IMR-90 (cell line): ENCODE data around the gene NENF. TPM values are rescaled to one million over a fixed set of nuclear protein-coding genes. Genes with fewer than 3 reads are reported as not detected.

Experiments
- ATAC-seq: fragments of 200-7000 bp; cut with Tn5 transposase; 2 replicates; pipeline ENCODE4 v1.9.1; 2020; ENCODE audit warnings: low read depth, mild to moderate bottlenecking, moderate library complexity
- BruUV-seq: library from RNA; stranded (reverse); fragments of 400-500 nt; replicated peaks from 2 replicates; lab custom pipeline; 2021; lab: Mats Ljungman, UMichigan
- CTCF ChIA-PET: fragments of 300-600 bp; formaldehyde crosslinking; extraction: SDS; loops from one replicate; lab custom pipeline; 2021; ENCODE audit warnings: antibody characterized with exemption; lab: Yijun Ruan, JAX
- POLR2A ChIA-PET: fragments of 300-600 bp; sonication (Branson Sonifier 250); formaldehyde crosslinking; loops from one replicate; lab custom pipeline; 2022; ENCODE audit warnings: antibody characterized with exemption; ENCODE audit not compliant: unreplicated experiment; lab: Charles Lee
- DNase-seq: peaks from one replicate; pipeline ENCODE4 v3.0.0; 2013
- H2AFZ ChIP-seq: replicated peaks from 2 replicates; pipeline ENCODE3; 2013; ENCODE audit warnings: low read length, mild to moderate bottlenecking; ENCODE audit not compliant: poor library complexity
- H2AK5ac ChIP-seq: 2 replicates; pipeline ENCODE4 v1.6.1; 2013; ENCODE audit warnings: low read depth, low read length, inconsistent platforms
- H2AK9ac ChIP-seq: replicated peaks from 2 replicates; pipeline ENCODE3; 2013; ENCODE audit warnings: mild to moderate bottlenecking, low read depth, low read length, moderate library complexity; ENCODE audit not compliant: poor library complexity
- H2BK120ac ChIP-seq: 2 replicates; pipeline ENCODE4 v1.6.1; 2013; ENCODE audit warnings: low read depth, low read length, inconsistent platforms
- H2BK15ac ChIP-seq: 3 replicates; pipeline ENCODE4 v1.6.1; 2013; ENCODE audit warnings: low read depth, low read length, inconsistent platforms
- H2BK20ac ChIP-seq: 2 replicates; pipeline ENCODE4 v1.6.1; 2013; ENCODE audit warnings: low read depth, mild to moderate bottlenecking, inconsistent platforms, low read length, moderate library complexity
- H2BK5ac ChIP-seq: 2 replicates; pipeline ENCODE4 v1.6.1; 2013; ENCODE audit warnings: mild to moderate bottlenecking, low read depth, low read length, inconsistent platforms; ENCODE audit not compliant: poor library complexity, severe bottlenecking
- H3K14ac ChIP-seq: replicated peaks from 2 replicates; pipeline ENCODE4 v1.6.1; 2013; ENCODE audit warnings: low read depth, low read length, inconsistent platforms
- H3K18ac ChIP-seq: 2 replicates; pipeline ENCODE4 v1.6.1; 2013; ENCODE audit warnings: low read depth, low read length, control low read depth
- H3K23ac ChIP-seq: 2 replicates; pipeline ENCODE4 v1.6.1; 2013; ENCODE audit warnings: low read depth, low read length, inconsistent platforms
- H3K27ac ChIP-seq: 2 replicates; pipeline ENCODE4 v1.5.1; 2013; ENCODE audit warnings: mild to moderate bottlenecking, control low read depth, low read length; ENCODE audit not compliant: insufficient read depth
- H3K27me3 ChIP-seq: 2 replicates; pipeline ENCODE4 v1.6.1; 2013; ENCODE audit warnings: low read length; ENCODE audit not compliant: control insufficient read depth, insufficient read depth
- H3K36me3 ChIP-seq: 2 replicates; pipeline ENCODE4 v1.6.1; 2013; ENCODE audit warnings: low read length, mixed read lengths; ENCODE audit not compliant: control insufficient read depth, insufficient read depth
- H3K4ac ChIP-seq: 2 replicates; pipeline ENCODE4 v1.6.1; 2013; ENCODE audit warnings: low read depth, low read length, inconsistent platforms
- H3K4me1 ChIP-seq: 2 replicates; pipeline ENCODE4 v1.6.1; 2013; ENCODE audit warnings: low read length, mixed read lengths; ENCODE audit not compliant: control insufficient read depth, insufficient read depth
- H3K4me2 ChIP-seq: 2 replicates; pipeline ENCODE4 v1.6.1; 2013; ENCODE audit warnings: low read depth, mild to moderate bottlenecking, control low read depth, low read length, moderate library complexity
- H3K4me3 ChIP-seq: 2 replicates; pipeline ENCODE4 v1.5.1; 2013; ENCODE audit warnings: low read depth, mild to moderate bottlenecking, control low read depth, low read length, moderate library complexity; ENCODE audit not compliant: insufficient read depth
- H3K56ac ChIP-seq: 2 replicates; pipeline ENCODE4 v1.6.1; 2013; ENCODE audit warnings: low read length, inconsistent platforms; ENCODE audit not compliant: insufficient read depth; ENCODE audit errors: extremely low read depth
- H3K79me1 ChIP-seq, 2 experiments: 2 replicates each; pipeline ENCODE4 v1.6.1; 2013; ENCODE audit warnings: low read length in 2 of 2, inconsistent platforms in 1 of 2, low read depth in 1 of 2
- H3K9ac ChIP-seq: 2 replicates; pipeline ENCODE4 v1.6.1; 2013; ENCODE audit warnings: low read depth, low read length, control low read depth
- H3K9me1 ChIP-seq: 2 replicates; pipeline ENCODE4 v1.6.1; 2013; ENCODE audit warnings: low read length, inconsistent platforms; ENCODE audit not compliant: insufficient read depth
- H3K9me3 ChIP-seq: 2 replicates; pipeline ENCODE4 v1.6.1; 2013; ENCODE audit warnings: low read length; ENCODE audit not compliant: control insufficient read depth, insufficient read depth
- H4K20me1 ChIP-seq: 2 replicates; pipeline ENCODE4 v1.6.1; 2013; ENCODE audit warnings: low read length, inconsistent platforms; ENCODE audit not compliant: insufficient read depth
- H4K5ac ChIP-seq: 2 replicates; pipeline ENCODE4 v1.6.1; 2013; ENCODE audit warnings: mild to moderate bottlenecking, low read depth, low read length, control low read depth
- H4K8ac ChIP-seq, 2 experiments: 2 replicates each; pipeline ENCODE4 v1.6.1; 2013; ENCODE audit warnings: low read depth in 2 of 2, low read length in 2 of 2, control low read depth in 1 of 2, inconsistent platforms in 1 of 2
- H4K91ac ChIP-seq: 2 replicates; pipeline ENCODE4 v1.6.1; 2013; ENCODE audit warnings: low read depth, low read length, inconsistent platforms; ENCODE audit not compliant: insufficient read depth
- BHLHE40 ChIP-seq: fragments of 150-350 bp; IDR thresholded peaks from 2 replicates; pipeline ENCODE4 v1.6.1; 2016; ENCODE audit warnings: mild to moderate bottlenecking, low read depth, low read length
- CEBPB ChIP-seq: IDR thresholded peaks from 2 replicates; pipeline ENCODE4 v1.6.1; 2012; ENCODE audit warnings: low read depth, low read length, improper control_type of control experiment
- CHD1 ChIP-seq: IDR thresholded peaks from 2 replicates; pipeline ENCODE4 v1.6.1; 2012; ENCODE audit warnings: low read depth, low read length, improper control_type of control experiment
- CTCF ChIP-seq: conservative IDR thresholded peaks from 2 replicates; pipeline ENCODE4 v1.5.1; 2012; ENCODE audit warnings: mild to moderate bottlenecking, low read depth, low read length, improper control_type of control experiment
- FOS ChIP-seq: fragments of 150-350 bp; IDR thresholded peaks from 2 replicates; pipeline ENCODE4 v1.6.1; 2016; ENCODE audit warnings: low read depth, low read length
- MAFK ChIP-seq: IDR thresholded peaks from 2 replicates; pipeline ENCODE4 v1.6.1; 2012; ENCODE audit warnings: low read depth, low read length, improper control_type of control experiment
- MAZ ChIP-seq: IDR thresholded peaks from 2 replicates; pipeline ENCODE4 v1.6.1; 2012; ENCODE audit warnings: low read depth, mild to moderate bottlenecking, low read length, improper control_type of control experiment, moderate library complexity, borderline replicate concordance
- MXI1 ChIP-seq: IDR thresholded peaks from 2 replicates; pipeline ENCODE4 v1.6.1; 2012; ENCODE audit warnings: low read depth, mild to moderate bottlenecking, low read length, moderate library complexity, borderline replicate concordance
- NFE2L2 ChIP-seq: fragments of 150-350 bp; IDR thresholded peaks from 2 replicates; pipeline ENCODE4 v1.6.1; 2016; ENCODE audit warnings: low read depth, mild to moderate bottlenecking, low read length
- RAD21 ChIP-seq: IDR thresholded peaks from 2 replicates; pipeline ENCODE4 v1.6.1; 2012; ENCODE audit warnings: low read length, improper control_type of control experiment
- RCOR1 ChIP-seq: IDR thresholded peaks from 2 replicates; pipeline ENCODE4 v1.6.1; 2012; ENCODE audit warnings: mild to moderate bottlenecking, low read length, improper control_type of control experiment; ENCODE audit not compliant: insufficient replicate concordance
- RFX5 ChIP-seq: IDR thresholded peaks from 2 replicates; pipeline ENCODE4 v1.8.0; 2012; ENCODE audit warnings: low read depth, mild to moderate bottlenecking, low read length, moderate library complexity
- WGBS, 2 experiments: methylation state at CpG; one replicate each; pipeline versions ENCODE4 v1.1.5 to v1.1.7; 2013; ENCODE audit warnings: missing lambda C conversion rate in 2 of 2; ENCODE audit not compliant: insufficient read length in 1 of 2; ENCODE audit errors: extremely low coverage in 2 of 2; 5-methylcytosine and 5-hydroxymethylcytosine counted together
- dilution Hi-C: fragments of 300-500 bp; cut with HindIII; formaldehyde crosslinking; loops from one replicate; pipeline ENCODE4 v1.14.3; 2018; ENCODE audit warnings: low sequenced_read_pairs; ENCODE audit not compliant: unreplicated experiment
- in situ Hi-C: fragments of 300-500 bp; cut with MboI; formaldehyde crosslinking; loops from 3 replicates; pipeline ENCODE4 v1.14.3; 2019; ENCODE audit warnings: low sequenced_read_pairs, inconsistent platforms, mixed read lengths
- intact Hi-C: fragments of 100-400 bp; cut with micrococcal nuclease; formaldehyde crosslinking; loops from 2 replicates; pipeline ENCODE4 v1.10.0; 2022
- polyA plus RNA-seq, 3 experiments: library from polyadenylated mRNA; depleted of rRNA; stranded (reverse); fragments of >200 nt; gene quantifications; 2 replicates each; pipeline ENCODE4 v1.2.3, GENCODE V29; 2012; ENCODE audit warnings: low replicate concordance in 1 of 3
- total RNA-seq: library from RNA; depleted of rRNA; stranded (reverse); fragments of >200 nt; gene quantifications from 2 replicates; pipeline ENCODE4 v1.2.3, GENCODE V29; 2012
- TF ChIP-seq, protein P1 (sequence below): fragments of 150-350 bp; IDR thresholded peaks from 2 replicates; pipeline ENCODE4 v1.6.1; 2016; ENCODE audit warnings: low read depth, mild to moderate bottlenecking, low read length, moderate library complexity, borderline replicate concordance

NENF gene
- total and polyA plus RNA-seq, 2 of the 4 experiments (the other 2 are of a cell fraction): 16.0 to 40.4 TPM

DNA sequence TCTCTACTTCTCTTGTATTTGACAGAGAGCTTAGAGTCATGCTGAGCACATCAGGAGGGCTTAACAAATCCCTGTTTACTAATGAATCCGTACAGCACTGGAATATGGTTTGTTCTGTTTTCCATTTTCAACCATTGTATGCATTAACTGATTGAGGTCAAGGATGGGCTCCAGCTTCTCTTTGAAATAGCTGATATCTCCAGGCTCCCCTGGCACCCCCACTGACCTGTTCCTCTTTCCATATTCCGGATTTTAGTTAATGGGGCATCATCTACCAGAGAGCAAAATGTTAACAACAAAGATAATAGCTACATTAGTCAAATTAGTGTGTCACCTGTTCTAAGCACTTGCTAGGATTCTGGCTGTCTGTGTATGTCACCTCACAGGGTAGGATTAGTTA lies 57.6 kb downstream of the NENF start (continued):
- TF ChIP-seq MAFK (no peak), RFX5 (no peak)
- TF ChIP-seq, protein P1, sequence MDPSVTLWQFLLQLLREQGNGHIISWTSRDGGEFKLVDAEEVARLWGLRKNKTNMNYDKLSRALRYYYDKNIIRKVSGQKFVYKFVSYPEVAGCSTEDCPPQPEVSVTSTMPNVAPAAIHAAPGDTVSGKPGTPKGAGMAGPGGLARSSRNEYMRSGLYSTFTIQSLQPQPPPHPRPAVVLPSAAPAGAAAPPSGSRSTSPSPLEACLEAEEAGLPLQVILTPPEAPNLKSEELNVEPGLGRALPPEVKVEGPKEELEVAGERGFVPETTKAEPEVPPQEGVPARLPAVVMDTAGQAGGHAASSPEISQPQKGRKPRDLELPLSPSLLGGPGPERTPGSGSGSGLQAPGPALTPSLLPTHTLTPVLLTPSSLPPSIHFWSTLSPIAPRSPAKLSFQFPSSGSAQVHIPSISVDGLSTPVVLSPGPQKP: no peak

GRCh38 chr1:212491454-212491853 lies 58.7 kb downstream of the NENF start:
- Histone ChIP-seq H3K27ac (no peak overlapping the region), H3K9me1 (no peaks in the 10 kb centered on the region; the same call in 1 of the 2 replicates), H3K27me3 (no peaks in the 10 kb centered on the region), H2AK9ac (no peak overlapping the region), H3K14ac (no peak overlapping the region), H2BK5ac (no peak overlapping the region), H2BK20ac (no peak overlapping the region), H3K9me3 (no peaks in the 10 kb centered on the region), H3K4me3 (no peak overlapping the region), H3K79me1 (no peaks in the 10 kb centered on the region), H3K4me2 (no peak overlapping the region), H4K20me1 (no peaks in the 10 kb centered on the region), H2AK5ac (no peak overlapping the region), H4K8ac (no peak overlapping the region), H2BK15ac (no peak overlapping the region), H3K36me3 (no peaks in the 10 kb centered on the region), H3K4me1 (peaks cover 5% of the 10 kb centered on the region; the same call in 1 of the 2 replicates), H3K18ac (no peak overlapping the region), H3K56ac (no peak overlapping the region), H2BK120ac (no peak overlapping the region), H4K5ac (no peak overlapping the region), H3K4ac (no peak overlapping the region), H2AFZ (no peak overlapping the region), H3K9ac (no peak overlapping the region), H3K23ac (no peak overlapping the region), H4K91ac (no peak overlapping the region)
- dilution Hi-C loops (no loop called here), intact Hi-C loops (no loop called here), in situ Hi-C loops (no loop called here)
- ChIA-PET POLR2A (no interaction called here), CTCF (interaction anchor here (1.0 kb wide), 1 partner anchor 14 kb away, joined by 3 read pairs; no protein-coding TSS in a partner anchor)
- ATAC-seq (no peak), DNase-seq (no peak)
- no TSS peak for BruUV-seq
- no CpG with 5 or more reads among the region's 4 CpGs for WGBS, 2 experiments
- TF ChIP-seq RCOR1 (no peak), MAFK (no peak), FOS (no peak), RAD21 (no peak), CTCF (no peak), NFE2L2 (no peak), MXI1 (no peak), CEBPB (no peak), BHLHE40 (no peak), CHD1 (no peak), MAZ (no peak)
- TF ChIP-seq, protein P1: no peak
